ENCODE results near the gene BMPER.

DNA sequence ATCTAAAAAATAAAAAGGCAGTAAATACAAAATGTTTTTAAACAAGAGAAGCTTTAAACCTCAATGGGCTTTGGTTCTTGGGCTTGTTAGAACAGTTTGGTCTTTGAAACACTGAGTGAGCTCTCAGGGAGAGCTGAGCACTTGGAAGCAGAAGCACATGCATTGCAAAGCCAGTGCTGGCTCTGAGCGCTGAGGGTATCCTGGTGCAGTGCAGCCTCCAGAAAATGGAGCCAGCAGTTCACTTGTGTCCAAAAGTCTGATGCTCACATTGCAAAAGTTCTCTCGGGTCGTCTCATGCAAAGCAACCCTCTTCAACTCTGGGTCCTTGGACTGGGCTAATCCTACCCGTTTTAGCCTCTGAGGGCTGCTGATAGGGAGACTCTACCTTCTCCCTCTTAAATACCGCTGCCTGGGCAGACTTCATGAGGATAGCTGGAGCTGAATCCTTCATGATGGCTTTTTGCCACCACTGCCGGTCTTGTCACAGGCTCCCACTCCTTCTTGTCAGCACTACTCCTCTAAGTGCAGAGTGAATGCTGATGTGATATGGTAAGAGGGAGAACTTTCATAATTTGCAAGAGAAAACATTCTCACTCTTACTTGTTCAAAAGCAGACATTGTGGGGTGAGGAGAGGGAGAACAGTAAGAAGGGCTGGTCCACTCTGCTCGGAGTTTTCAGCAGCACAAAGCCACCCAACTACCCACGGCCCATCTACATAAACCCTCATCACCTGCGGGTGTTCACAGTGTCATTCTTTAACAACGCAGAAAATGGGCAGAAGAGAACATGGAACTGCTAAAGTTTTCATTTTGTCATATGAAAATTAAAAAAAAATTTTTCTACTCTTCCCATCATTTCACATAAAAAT, 42.2 kb upstream of the BMPER start:
- TF ChIP-seq, protein P1, sequence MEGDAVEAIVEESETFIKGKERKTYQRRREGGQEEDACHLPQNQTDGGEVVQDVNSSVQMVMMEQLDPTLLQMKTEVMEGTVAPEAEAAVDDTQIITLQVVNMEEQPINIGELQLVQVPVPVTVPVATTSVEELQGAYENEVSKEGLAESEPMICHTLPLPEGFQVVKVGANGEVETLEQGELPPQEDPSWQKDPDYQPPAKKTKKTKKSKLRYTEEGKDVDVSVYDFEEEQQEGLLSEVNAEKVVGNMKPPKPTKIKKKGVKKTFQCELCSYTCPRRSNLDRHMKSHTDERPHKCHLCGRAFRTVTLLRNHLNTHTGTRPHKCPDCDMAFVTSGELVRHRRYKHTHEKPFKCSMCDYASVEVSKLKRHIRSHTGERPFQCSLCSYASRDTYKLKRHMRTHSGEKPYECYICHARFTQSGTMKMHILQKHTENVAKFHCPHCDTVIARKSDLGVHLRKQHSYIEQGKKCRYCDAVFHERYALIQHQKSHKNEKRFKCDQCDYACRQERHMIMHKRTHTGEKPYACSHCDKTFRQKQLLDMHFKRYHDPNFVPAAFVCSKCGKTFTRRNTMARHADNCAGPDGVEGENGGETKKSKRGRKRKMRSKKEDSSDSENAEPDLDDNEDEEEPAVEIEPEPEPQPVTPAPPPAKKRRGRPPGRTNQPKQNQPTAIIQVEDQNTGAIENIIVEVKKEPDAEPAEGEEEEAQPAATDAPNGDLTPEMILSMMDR (IDR thresholded peaks at IDR 0.05), result no peak
- TF ChIP-seq, protein P2, sequence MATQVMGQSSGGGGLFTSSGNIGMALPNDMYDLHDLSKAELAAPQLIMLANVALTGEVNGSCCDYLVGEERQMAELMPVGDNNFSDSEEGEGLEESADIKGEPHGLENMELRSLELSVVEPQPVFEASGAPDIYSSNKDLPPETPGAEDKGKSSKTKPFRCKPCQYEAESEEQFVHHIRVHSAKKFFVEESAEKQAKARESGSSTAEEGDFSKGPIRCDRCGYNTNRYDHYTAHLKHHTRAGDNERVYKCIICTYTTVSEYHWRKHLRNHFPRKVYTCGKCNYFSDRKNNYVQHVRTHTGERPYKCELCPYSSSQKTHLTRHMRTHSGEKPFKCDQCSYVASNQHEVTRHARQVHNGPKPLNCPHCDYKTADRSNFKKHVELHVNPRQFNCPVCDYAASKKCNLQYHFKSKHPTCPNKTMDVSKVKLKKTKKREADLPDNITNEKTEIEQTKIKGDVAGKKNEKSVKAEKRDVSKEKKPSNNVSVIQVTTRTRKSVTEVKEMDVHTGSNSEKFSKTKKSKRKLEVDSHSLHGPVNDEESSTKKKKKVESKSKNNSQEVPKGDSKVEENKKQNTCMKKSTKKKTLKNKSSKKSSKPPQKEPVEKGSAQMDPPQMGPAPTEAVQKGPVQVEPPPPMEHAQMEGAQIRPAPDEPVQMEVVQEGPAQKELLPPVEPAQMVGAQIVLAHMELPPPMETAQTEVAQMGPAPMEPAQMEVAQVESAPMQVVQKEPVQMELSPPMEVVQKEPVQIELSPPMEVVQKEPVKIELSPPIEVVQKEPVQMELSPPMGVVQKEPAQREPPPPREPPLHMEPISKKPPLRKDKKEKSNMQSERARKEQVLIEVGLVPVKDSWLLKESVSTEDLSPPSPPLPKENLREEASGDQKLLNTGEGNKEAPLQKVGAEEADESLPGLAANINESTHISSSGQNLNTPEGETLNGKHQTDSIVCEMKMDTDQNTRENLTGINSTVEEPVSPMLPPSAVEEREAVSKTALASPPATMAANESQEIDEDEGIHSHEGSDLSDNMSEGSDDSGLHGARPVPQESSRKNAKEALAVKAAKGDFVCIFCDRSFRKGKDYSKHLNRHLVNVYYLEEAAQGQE (IDR thresholded peaks at IDR 0.05; ENCODE audit: low read depth, low read length), result no peak
- TF ChIP-seq EZH2phosphoT487 (IDR thresholded peaks at IDR 0.05; ENCODE audit: borderline replicate concordance, low read depth), result no peak
- TF ChIP-seq RAD21 (IDR thresholded peaks at IDR 0.05; ENCODE audit: low read length), result no peak
- TF ChIP-seq TAF1 (IDR thresholded peaks at IDR 0.05; ENCODE audit: borderline replicate concordance, low read depth, low read length), result no peak
- no peak for TF ChIP-seq CHD2 (IDR thresholded peaks at IDR 0.05; ENCODE audit: low read length, partially characterized antibody)
- TF ChIP-seq FOSL2 (IDR thresholded peaks at IDR 0.05; ENCODE audit: borderline replicate concordance, low read depth), result no peak
- no peak for TF ChIP-seq EP300 (IDR thresholded peaks at IDR 0.05; ENCODE audit: borderline replicate concordance in 1 of 2, low read depth in 1 of 2, low read length in 1 of 2)
- TF ChIP-seq POLR2AphosphoS5 (IDR thresholded peaks at IDR 0.05; ENCODE audit: low read depth, low read length), result no peak
- TF ChIP-seq NFIC (IDR thresholded peaks at IDR 0.05; ENCODE audit: borderline replicate concordance), result no peak
